GM20000 (cell line): ENCODE results near the gene SNX14.

Experiments used
- DNase-seq: peaks from one replicate; pipeline ENCODE4 v3.0.0; 2012; ENCODE audit warnings: low spot score
- CTCF ChIP-seq: IDR thresholded peaks from 2 replicates; pipeline ENCODE4 v1.5.1; 2012; ENCODE audit warnings: mild to moderate bottlenecking, control low read depth; ENCODE audit errors: extremely low read depth, missing control alignments

SNX14 gene

GRCh38 chr6:85580878-85581267 is 12.8 kb downstream of the SNX14 start:
- no peak for DNase-seq
- no peak for TF ChIP-seq CTCF

GRCh38 chr6:85580118-85580877 is 13.4 kb downstream of the SNX14 start:
- DNase-seq = no peak
- no peak for TF ChIP-seq CTCF

GRCh38 chr6:85579581-85579980 is 14.1 kb downstream of the SNX14 start:
- TF ChIP-seq CTCF = no peak
- no peak for DNase-seq

GRCh38 chr6:85576476-85576875 is 17.2 kb downstream of the SNX14 start:
- no peak for DNase-seq
- no peak for TF ChIP-seq CTCF

GRCh38 chr6:85574932-85575598 is 18.6 kb downstream of the SNX14 start:
- DNase-seq = no peak

GRCh38 chr6:85569323-85569722 is 24.3 kb downstream of the SNX14 start:
- no peak for DNase-seq
- no peak for TF ChIP-seq CTCF

More at GRCh38 chr6:85574932-85575598, 18.6 kb downstream of the SNX14 start:
- no peak for TF ChIP-seq CTCF

- no peak for DNase-seq
- no peak for TF ChIP-seq CTCF
Observed at GRCh38 chr6:85568411-85568810, 25.2 kb downstream of the SNX14 start.
